B cell (primary cell): Measurements from ENCODE around the gene TENM4. TPM values are rescaled to one million over a fixed set of nuclear protein-coding genes. Genes with fewer than 3 reads are reported as not detected.

ENCODE experiments used
- ATAC-seq: fragments of 200-7000 bp; cut with Tn5 transposase; one replicate; pipeline ENCODE4 v1.10.0; 2021; ENCODE audit warnings: low read depth, mild to moderate bottlenecking, moderate number of reproducible peaks, moderate library complexity
- CTCF ChIA-PET: fragments of 350-600 bp; sonication (Branson Sonifier 250); formaldehyde crosslinking; loops from one replicate; lab custom pipeline; 2021; ENCODE audit warnings: antibody characterized with exemption, inconsistent platforms; lab: Charles Lee
- POLR2A ChIA-PET: fragments of 350-600 bp; sonication (Branson Sonifier 250); formaldehyde crosslinking; loops from one replicate; lab custom pipeline; 2021; ENCODE audit warnings: antibody characterized with exemption; lab: Charles Lee
- DNase-seq: peaks from one replicate; pipeline ENCODE4 v3.0.0; 2013
- H2AFZ ChIP-seq: 2 replicates; pipeline ENCODE4 v1.6.1; 2012; ENCODE audit warnings: mild to moderate bottlenecking, low read depth, low read length; ENCODE audit not compliant: insufficient read depth, poor library complexity, severe bottlenecking
- H3K27ac ChIP-seq, 2 donors: 1 replicate in 1 of 2; 2 replicates in 1 of 2; pipeline ENCODE4 v1.5.1; 2012 to 2013; ENCODE audit warnings: low read length in 2 of 2, mild to moderate bottlenecking in 2 of 2, moderate library complexity in 1 of 2
- H3K27me3 ChIP-seq, 4 experiments: fragments of 200-600 bp in 1 of 4; sonication (generic) in 1 of 4; replicated peaks in 1 of 4; 1 replicate in 2 of 4; 2 replicates in 2 of 4; pipeline versions ENCODE4 v1.6.1 to v1.7.0; 2013 to 2016; ENCODE audit warnings: low read length in 3 of 4, mild to moderate bottlenecking in 2 of 4, mixed read lengths in 1 of 4, moderate library complexity in 1 of 4; ENCODE audit not compliant: insufficient read depth in 4 of 4, control insufficient read depth in 3 of 4; ENCODE audit errors: control extremely low read depth in 1 of 4
- H3K36me3 ChIP-seq, 2 experiments: replicated peaks in 1 of 2; 1 replicate in 1 of 2; 2 replicates in 1 of 2; pipeline versions ENCODE4 v1.6.1 to v1.7.1; 2013; ENCODE audit warnings: low read length in 1 of 2; ENCODE audit not compliant: insufficient read depth in 2 of 2, control insufficient read depth in 1 of 2; ENCODE audit errors: control extremely low read depth in 1 of 2, extremely low read depth in 1 of 2
- H3K4me1 ChIP-seq, 2 donors: fragments of 200-600 bp in 1 of 2; sonication (generic) in 1 of 2; 1 replicate in 1 of 2; 2 replicates in 1 of 2; pipeline versions ENCODE4 v1.5.1 to v1.6.1; 2013 to 2017; ENCODE audit warnings: low read length in 2 of 2; ENCODE audit not compliant: control insufficient read depth in 2 of 2, insufficient read depth in 2 of 2
- H3K4me2 ChIP-seq: replicated peaks from 2 replicates; pipeline ENCODE3; 2012; ENCODE audit warnings: mild to moderate bottlenecking, low read depth, low read length; ENCODE audit not compliant: poor library complexity, severe bottlenecking
- H3K4me3 ChIP-seq, 5 experiments: fragments of 200-600 bp in 1 of 5; sonication (generic) in 1 of 5; 1 replicate in 3 of 5; 2 replicates in 2 of 5; pipeline versions ENCODE4 v1.5.1 to v1.7.0; 2011 to 2016; ENCODE audit warnings: low read length in 4 of 5, mild to moderate bottlenecking in 4 of 5, low read depth in 2 of 5, control low read depth in 1 of 5, moderate library complexity in 1 of 5; ENCODE audit not compliant: insufficient read depth in 1 of 5; ENCODE audit errors: control extremely low read depth in 1 of 5, extremely low read depth in 1 of 5
- H3K79me2 ChIP-seq: fragments of 200-600 bp; sonication (generic); one replicate; pipeline ENCODE4 v1.6.0; 2016; ENCODE audit warnings: low read length; ENCODE audit not compliant: control insufficient read depth, insufficient read depth
- H3K9ac ChIP-seq: fragments of 200-600 bp; sonication (generic); 2 replicates; pipeline ENCODE4 v1.6.1; 2017; ENCODE audit warnings: mild to moderate bottlenecking, low read length, moderate library complexity
- H3K9me3 ChIP-seq, 3 donors: one replicate each; pipeline versions ENCODE4 v1.6.1 to v1.7.1; 2013; ENCODE audit warnings: low read length in 2 of 3; ENCODE audit not compliant: control insufficient read depth in 2 of 3, insufficient read depth in 1 of 3; ENCODE audit errors: control extremely low read depth in 1 of 3
- H4K20me1 ChIP-seq: 2 replicates; pipeline ENCODE4 v1.6.0; 2012; ENCODE audit warnings: mild to moderate bottlenecking, low read length; ENCODE audit not compliant: insufficient read depth, control insufficient read depth, poor library complexity, severe bottlenecking
- H3K27ac Mint-ChIP-seq: one replicate; pipeline ENCODE4 v1.8.0; 2021; ENCODE audit warnings: mixed read lengths
- H3K27me3 Mint-ChIP-seq: one replicate; pipeline ENCODE4 v1.8.0; 2021; ENCODE audit warnings: mixed read lengths
- H3K4me1 Mint-ChIP-seq: one replicate; pipeline ENCODE4 v1.8.0; 2021; ENCODE audit warnings: mixed read lengths
- H3K4me3 Mint-ChIP-seq: one replicate; pipeline ENCODE4 v1.8.0; 2021; ENCODE audit warnings: mixed read lengths
- H3K9me3 Mint-ChIP-seq: one replicate; pipeline ENCODE4 v1.8.0; 2022; ENCODE audit warnings: mixed read lengths; ENCODE audit not compliant: insufficient read depth
- CTCF ChIP-seq: fragments of 200-600 bp; IDR thresholded peaks from one replicate; pipeline ENCODE4 v1.8.0; 2022; ENCODE audit warnings: antibody characterized with exemption, mild to moderate bottlenecking
- EZH2 ChIP-seq: IDR thresholded peaks from 2 replicates; pipeline ENCODE4 v1.6.1; 2012; ENCODE audit warnings: borderline replicate concordance, low read depth, mild to moderate bottlenecking, moderate library complexity, low read length; ENCODE audit not compliant: insufficient read depth, poor library complexity, severe bottlenecking
- WGBS: methylation state at CpG from one replicate; pipeline ENCODE4 v1.1.5; 2013; ENCODE audit warnings: missing lambda C conversion rate; ENCODE audit not compliant: insufficient coverage; 5-methylcytosine and 5-hydroxymethylcytosine counted together
- intact Hi-C: fragments of 100-400 bp; cut with micrococcal nuclease; formaldehyde crosslinking; loops from one replicate; pipeline ENCODE4 v1.10.0; 2022
- polyA plus RNA-seq: library from polyadenylated mRNA; depleted of rRNA; stranded (reverse); fragments of >200 nt; gene quantifications from 2 replicates; pipeline ENCODE4 v1.2.3, GENCODE V29; 2012
- total RNA-seq, 2 donors: library from RNA; stranded (reverse); fragments of 120-200 nt in 1 of 2; gene quantifications; 1 replicate in 1 of 2; 2 replicates in 1 of 2; pipeline versions ENCODE4 v1.2.3 to v1.2.4, GENCODE V29; 2013 to 2022

The TENM4 gene
- total and polyA plus RNA-seq, 2 donors (not counting 1 experiment from before 2014, with no cell fraction given), result 0.09 to 5.7 TPM

GRCh38 chr11:78714539-78714938, 726.3 kb downstream of the TENM4 start:
- Histone ChIP-seq H3K4me2 (no peak overlapping the region), H3K4me1 (no peaks in the 10 kb centered on the region), H2AFZ (no peak overlapping the region), H3K4me3 (no peak overlapping the region), H3K9ac (no peak overlapping the region), H3K27ac (no peak overlapping the region), H4K20me1 (no peaks in the 10 kb centered on the region), H3K9me3 (no peaks in the 10 kb centered on the region), H3K27me3 (peaks cover 0 to 6% (median 2%) of the 10 kb centered on the region in 4 experiments), H3K36me3 (no peaks in the 10 kb centered on the region), H3K79me2 (no peaks in the 10 kb centered on the region)
- no peak for TF ChIP-seq CTCF
- no peak for TF ChIP-seq EZH2
- ATAC-seq (no peak), DNase-seq (no peak)
- Mint-ChIP-seq H3K9me3 (no peaks in the 10 kb centered on the region), H3K27ac (no peak overlapping the region), H3K27me3 (peaks cover 8% of the 10 kb centered on the region), H3K4me3 (no peak overlapping the region), H3K4me1 (no peaks in the 10 kb centered on the region)
- POLR2A ChIA-PET, result no interaction called here
- CTCF ChIA-PET, result interaction anchor here (1.2 kb wide), 1 partner anchor 68 kb away, joined by 3 read pairs; no protein-coding TSS in a partner anchor
- intact Hi-C loops, result no loop called here
- 88% methylated on average over 1 of the region's 3 CpGs for WGBS

- no peak for ATAC-seq
- Mint-ChIP-seq H3K4me1 (no peaks in the 10 kb centered on the region), H3K4me3 (no peak overlapping the region), H3K9me3 (no peaks in the 10 kb centered on the region), H3K27ac (no peak overlapping the region), H3K27me3 (peaks cover 3% of the 10 kb centered on the region)
- TF ChIP-seq EZH2, result no peak
- no peak for TF ChIP-seq CTCF
- no CpG with 5 or more reads among the region's 3 CpGs for WGBS
- no peak for DNase-seq
- H3K79me2 ChIP-seq, result no peaks in the 10 kb centered on the region
- no peak overlapping the region for H3K27ac ChIP-seq
- no peak overlapping the region for H3K9ac ChIP-seq
- H3K4me1 ChIP-seq, result no peaks in the 10 kb centered on the region
- ChIA-PET POLR2A (no interaction called here), CTCF (no interaction called here)
- H3K4me2 ChIP-seq, result no peak overlapping the region
- no peaks in the 10 kb centered on the region for H3K36me3 ChIP-seq
- no peak overlapping the region for H2AFZ ChIP-seq
- intact Hi-C loops, result no loop called here
- peaks cover 0 to 6% (median 0%) of the 10 kb centered on the region in 4 experiments for H3K27me3 ChIP-seq
- no peaks in the 10 kb centered on the region for H4K20me1 ChIP-seq
- no peaks in the 10 kb centered on the region for H3K9me3 ChIP-seq
- no peak overlapping the region for H3K4me3 ChIP-seq
These were observed 729.1 kb downstream of the TENM4 start for GRCh38 chr11:78711735-78712134.
